ENCODE results near the gene SDF4. TPM values are rescaled to one million over a fixed set of nuclear protein-coding genes. Genes with fewer than 3 reads are reported as not detected.

Gene SDF4
- total and polyA plus RNA-seq, 2 of the 4 experiments (the other 2 are of a cell fraction): 57.0 to 250 TPM

- Histone ChIP-seq H3K4me3 (ENCODE audit: insufficient read depth, low read depth, low read length) (no peak overlapping the region), H3K9ac (ENCODE audit: low read depth, low read length) (no peak overlapping the region), H3K4me2 (ENCODE audit: low read depth, low read length) (no peak overlapping the region), H2BK15ac (ENCODE audit: low read depth, low read length) (no peak overlapping the region), H3K4me1 (ENCODE audit: control insufficient read depth, insufficient read depth, low read length) (no peaks in the 10 kb centered on the region), H3K9me3 (ENCODE audit: control insufficient read depth, insufficient read depth, low read length) (peaks cover 11% of the 10 kb centered on the region), H2BK5ac (ENCODE audit: low read depth, low read length, poor library complexity, severe bottlenecking) (no peak overlapping the region), H2BK20ac (ENCODE audit: low read depth, low read length) (no peak overlapping the region), H2BK120ac (ENCODE audit: low read depth, low read length) (no peak overlapping the region), H4K20me1 (ENCODE audit: insufficient read depth, low read length) (no peaks in the 10 kb centered on the region), H2AFZ (replicated peaks; ENCODE audit: low read length, poor library complexity) (no peak overlapping the region), H3K27me3 (ENCODE audit: control insufficient read depth, insufficient read depth, low read length) (no peaks in the 10 kb centered on the region; the same call in 1 of the 2 replicates), H4K5ac (ENCODE audit: low read depth, low read length) (no peak overlapping the region), H2AK5ac (ENCODE audit: low read depth, low read length) (no peak overlapping the region), H3K23ac (ENCODE audit: low read depth, low read length) (no peak overlapping the region), H3K79me1 (ENCODE audit: low read depth in 1 of 2, low read length in 2 of 2) (no peaks in the 10 kb centered on the region), H4K8ac (ENCODE audit: low read depth in 2 of 2, low read length in 2 of 2) (no peak overlapping the region), H3K27ac (ENCODE audit: insufficient read depth, low read length) (no peak overlapping the region), H3K36me3 (ENCODE audit: control insufficient read depth, insufficient read depth, low read length) (no peaks in the 10 kb centered on the region), H3K56ac (ENCODE audit: extremely low read depth, insufficient read depth, low read length) (no peak overlapping the region), H3K14ac (replicated peaks; ENCODE audit: low read depth, low read length) (no peak overlapping the region), H3K18ac (ENCODE audit: low read depth, low read length) (no peak overlapping the region), H2AK9ac (replicated peaks; ENCODE audit: low read depth, low read length, poor library complexity) (no peak overlapping the region), H3K9me1 (ENCODE audit: insufficient read depth, low read length) (no peaks in the 10 kb centered on the region), H4K91ac (ENCODE audit: insufficient read depth, low read depth, low read length) (no peak overlapping the region), H3K4ac (ENCODE audit: low read depth, low read length) (no peak overlapping the region)
- intact Hi-C loops (cut with micrococcal nuclease): no loop called here
- dilution Hi-C loops (cut with HindIII; ENCODE audit: low sequenced_read_pairs, unreplicated experiment): no loop called here
- no peak for ATAC-seq (ENCODE audit: low read depth)
- in situ Hi-C loops (cut with MboI; ENCODE audit: low sequenced_read_pairs): no loop called here
- no TSS peak for BruUV-seq (replicated peaks)
- DNase-seq: no peak
- CTCF ChIA-PET: no interaction called here
- 90% methylated on average over 20 of the region's 48 CpGs; no CpG with 5 or more reads in 1 of the 2 experiments for WGBS, 2 experiments (ENCODE audit: extremely low coverage in 2 of 2, insufficient read length in 1 of 2)
- POLR2A ChIA-PET (ENCODE audit: unreplicated experiment): no interaction called here
- TF ChIP-seq POLR2A (IDR thresholded peaks at IDR 0.05; ENCODE audit: low read depth, low read length): no peak
- no peak for TF ChIP-seq FOS (IDR thresholded peaks at IDR 0.05; ENCODE audit: low read depth, low read length)
- TF ChIP-seq BHLHE40 (IDR thresholded peaks at IDR 0.05; ENCODE audit: low read depth, low read length): no peak
- no peak for TF ChIP-seq MAZ (IDR thresholded peaks at IDR 0.05; ENCODE audit: borderline replicate concordance, low read depth, low read length)
- TF ChIP-seq RCOR1 (IDR thresholded peaks at IDR 0.05; ENCODE audit: insufficient replicate concordance, low read length): no peak
- TF ChIP-seq RFX5 (IDR thresholded peaks at IDR 0.05; ENCODE audit: low read depth, low read length): no peak
- TF ChIP-seq MAFK (IDR thresholded peaks at IDR 0.05; ENCODE audit: low read depth, low read length): no peak
- TF ChIP-seq, protein P1, sequence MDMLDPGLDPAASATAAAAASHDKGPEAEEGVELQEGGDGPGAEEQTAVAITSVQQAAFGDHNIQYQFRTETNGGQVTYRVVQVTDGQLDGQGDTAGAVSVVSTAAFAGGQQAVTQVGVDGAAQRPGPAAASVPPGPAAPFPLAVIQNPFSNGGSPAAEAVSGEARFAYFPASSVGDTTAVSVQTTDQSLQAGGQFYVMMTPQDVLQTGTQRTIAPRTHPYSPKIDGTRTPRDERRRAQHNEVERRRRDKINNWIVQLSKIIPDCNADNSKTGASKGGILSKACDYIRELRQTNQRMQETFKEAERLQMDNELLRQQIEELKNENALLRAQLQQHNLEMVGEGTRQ (IDR thresholded peaks at IDR 0.05; ENCODE audit: low read depth, low read length): no peak
- TF ChIP-seq SMC3 (IDR thresholded peaks at IDR 0.05; ENCODE audit: low read depth, low read length): no peak
- TF ChIP-seq RAD21 (IDR thresholded peaks at IDR 0.05; ENCODE audit: low read length): no peak
- no peak for TF ChIP-seq NFE2L2 (IDR thresholded peaks at IDR 0.05; ENCODE audit: low read depth, low read length)
- no peak for TF ChIP-seq MXI1 (IDR thresholded peaks at IDR 0.05; ENCODE audit: borderline replicate concordance, low read depth, low read length)
- TF ChIP-seq CTCF (conservative IDR thresholded peaks at IDR 0.05; ENCODE audit: low read depth, low read length): no peak
- no peak for TF ChIP-seq CEBPB (IDR thresholded peaks at IDR 0.05; ENCODE audit: low read depth, low read length)
- TF ChIP-seq, protein P2, sequence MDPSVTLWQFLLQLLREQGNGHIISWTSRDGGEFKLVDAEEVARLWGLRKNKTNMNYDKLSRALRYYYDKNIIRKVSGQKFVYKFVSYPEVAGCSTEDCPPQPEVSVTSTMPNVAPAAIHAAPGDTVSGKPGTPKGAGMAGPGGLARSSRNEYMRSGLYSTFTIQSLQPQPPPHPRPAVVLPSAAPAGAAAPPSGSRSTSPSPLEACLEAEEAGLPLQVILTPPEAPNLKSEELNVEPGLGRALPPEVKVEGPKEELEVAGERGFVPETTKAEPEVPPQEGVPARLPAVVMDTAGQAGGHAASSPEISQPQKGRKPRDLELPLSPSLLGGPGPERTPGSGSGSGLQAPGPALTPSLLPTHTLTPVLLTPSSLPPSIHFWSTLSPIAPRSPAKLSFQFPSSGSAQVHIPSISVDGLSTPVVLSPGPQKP (IDR thresholded peaks at IDR 0.05; ENCODE audit: borderline replicate concordance, low read depth, low read length): no peak
Measured at GRCh38 chr1:1197551-1198422, 34.0 kb downstream of the SDF4 start.

Measured in IMR-90 (cell line).